Endothelial cell of umbilical vein (primary cell): ENCODE results near the gene CHID1. TPM values are rescaled to one million over a fixed set of nuclear protein-coding genes. Genes with fewer than 3 reads are reported as not detected.

ENCODE experiments used
- BruUV-seq: library from RNA; stranded (reverse); fragments of 400-500 nt; replicated peaks from 2 replicates; lab custom pipeline; 2021; lab: Mats Ljungman, UMichigan
- CTCF ChIA-PET: fragments of 300-600, 350-600 bp; sonication (Branson Sonifier 250); formaldehyde crosslinking; loops from one replicate; lab custom pipeline; 2021; ENCODE audit warnings: antibody characterized with exemption, inconsistent platforms; lab: Charles Lee
- POLR2A ChIA-PET: fragments of 300-600, 350-600 bp; sonication (Branson Sonifier 250); formaldehyde crosslinking; loops from one replicate; lab custom pipeline; 2021; ENCODE audit warnings: antibody characterized with exemption, inconsistent platforms; lab: Charles Lee
- DNase-seq: peaks from one replicate; pipeline ENCODE4 v3.0.0-alpha.2; 2011; ENCODE audit warnings: low read depth, low spot score
- FAIRE-seq: peaks from 2 replicates; lab custom pipeline; 2011; peaks lifted over from hg19 to GRCh38; lab: Jason Lieb, UNC
- H2AFZ ChIP-seq: 2 replicates; pipeline ENCODE4 v1.6.0; 2012; ENCODE audit warnings: low read depth, low read length, control low read depth, inconsistent platforms
- H3K27ac ChIP-seq: 2 replicates; pipeline ENCODE4 v1.5.1; 2011; ENCODE audit warnings: low read depth, mild to moderate bottlenecking, control low read depth, low read length, moderate library complexity; ENCODE audit not compliant: insufficient read depth
- H3K27me3 ChIP-seq, 2 experiments: 2 replicates each; pipeline versions ENCODE4 v1.6.0 to v1.6.1; 2011; ENCODE audit warnings: low read length in 2 of 2, mixed read lengths in 1 of 2; ENCODE audit not compliant: control insufficient read depth in 2 of 2, insufficient read depth in 2 of 2
- H3K36me3 ChIP-seq, 2 experiments: 2 replicates in 1 of 2; 3 replicates in 1 of 2; pipeline ENCODE4 v1.5.1; 2011; ENCODE audit warnings: low read length in 2 of 2, mild to moderate bottlenecking in 1 of 2, moderate library complexity in 1 of 2; ENCODE audit not compliant: control insufficient read depth in 2 of 2, insufficient read depth in 2 of 2; ENCODE audit errors: extremely low read depth in 1 of 2
- H3K4me1 ChIP-seq: 3 replicates; pipeline ENCODE4 v1.5.1; 2011; ENCODE audit warnings: mild to moderate bottlenecking, low read length; ENCODE audit not compliant: control insufficient read depth, insufficient read depth; ENCODE audit errors: extremely low read depth
- H3K4me2 ChIP-seq: 2 replicates; pipeline ENCODE4 v1.6.1; 2011; ENCODE audit warnings: low read length, control low read depth, mixed read lengths; ENCODE audit not compliant: insufficient read depth
- H3K4me3 ChIP-seq, 3 experiments: fragments of 200-600 bp in 1 of 3; sonication (generic), shearing (Covaris generic) in 1 of 3; replicated peaks in 1 of 3; 2 replicates each; pipeline ENCODE4 v1.5.1; 2011 to 2016; ENCODE audit warnings: control low read depth in 3 of 3, low read length in 3 of 3, mild to moderate bottlenecking in 2 of 3, inconsistent platforms in 1 of 3, low read depth in 1 of 3, moderate library complexity in 1 of 3; ENCODE audit not compliant: insufficient read depth in 1 of 3
- H3K79me2 ChIP-seq: 2 replicates; pipeline ENCODE4 v1.6.0; 2012; ENCODE audit warnings: low read length, inconsistent platforms; ENCODE audit not compliant: control insufficient read depth, insufficient read depth
- H3K9ac ChIP-seq: replicated peaks from 2 replicates; pipeline ENCODE3; 2011; ENCODE audit warnings: low read length, control low read depth; ENCODE audit not compliant: insufficient read depth; ENCODE audit errors: extremely low read depth
- H3K9me1 ChIP-seq: replicated peaks from 3 replicates; pipeline ENCODE4 v1.6.0; 2011; ENCODE audit warnings: mild to moderate bottlenecking, low read length; ENCODE audit not compliant: control insufficient read depth, insufficient read depth; ENCODE audit errors: extremely low read depth
- H3K9me3 ChIP-seq: replicated peaks from 2 replicates; pipeline ENCODE4 v1.5.1; 2012; ENCODE audit warnings: low read length, inconsistent platforms; ENCODE audit not compliant: control insufficient read depth, insufficient read depth
- H4K20me1 ChIP-seq: replicated peaks from 2 replicates; pipeline ENCODE3; 2011; ENCODE audit warnings: mild to moderate bottlenecking, low read length; ENCODE audit not compliant: control insufficient read depth, insufficient read depth; ENCODE audit errors: extremely low read depth
- EZH2 ChIP-seq: IDR thresholded peaks from 2 replicates; pipeline ENCODE4 v1.6.1; 2012; ENCODE audit warnings: borderline replicate concordance, low read depth, mild to moderate bottlenecking, moderate library complexity, low read length, inconsistent platforms; ENCODE audit not compliant: severe bottlenecking
- FOS ChIP-seq: IDR thresholded peaks from 2 replicates; pipeline ENCODE4 v1.6.1; 2011; ENCODE audit warnings: mild to moderate bottlenecking, low read length, moderate library complexity, borderline replicate concordance; ENCODE audit not compliant: insufficient read depth
- GATA2 ChIP-seq: IDR thresholded peaks from 2 replicates; pipeline ENCODE4 v1.7.0; 2011; ENCODE audit warnings: low read depth, mild to moderate bottlenecking, moderate library complexity, mixed read lengths, low read length; ENCODE audit not compliant: insufficient read length, insufficient read depth
- JUN ChIP-seq: IDR thresholded peaks from 2 replicates; pipeline ENCODE4 v1.6.1; 2011; ENCODE audit warnings: borderline replicate concordance, low read depth; ENCODE audit not compliant: insufficient read length, insufficient read depth
- MYC ChIP-seq: IDR thresholded peaks from one replicate; pipeline ENCODE4 v1.6.1; 2011; ENCODE audit warnings: mild to moderate bottlenecking, low read depth, low read length
- POLR2A ChIP-seq: IDR thresholded peaks from 2 replicates; pipeline ENCODE4 v1.6.1; 2012; ENCODE audit warnings: low read depth, mild to moderate bottlenecking, control low read depth, low read length
- POLR2AphosphoS5 ChIP-seq: IDR thresholded peaks from 2 replicates; pipeline ENCODE4 v1.6.1; 2012; ENCODE audit warnings: low read depth, mild to moderate bottlenecking, control low read depth, low read length, moderate library complexity; ENCODE audit not compliant: insufficient read depth
- dilution Hi-C: fragments of 300-500 bp; cut with MboI; formaldehyde crosslinking; loops from one replicate; pipeline ENCODE4 v1.15.0; 2019; ENCODE audit warnings: low sequenced_read_pairs; ENCODE audit not compliant: extremely low pct_ligation_motif_present
- intact Hi-C: fragments of 100-400 bp; cut with micrococcal nuclease; formaldehyde crosslinking; loops from one replicate; pipeline ENCODE4 v1.10.0; 2022
- polyA plus RNA-seq, 4 experiments: library from polyadenylated mRNA; depleted of rRNA in 3 of 4; stranded (reverse) in 3 of 4; unstranded in 1 of 4; fragments of >200 nt; gene quantifications; 2 replicates each; pipeline versions ENCODE4 v1.2.1 to v1.2.3, GENCODE V29; 2011 to 2012; ENCODE audit warnings: missing spikeins in 1 of 4
- total RNA-seq: library from RNA; stranded (reverse); gene quantifications from 2 replicates; pipeline ENCODE4 v1.2.3, GENCODE V29; 2021
- TF ChIP-seq, protein P1 (sequence below), 2 donors: IDR thresholded peaks; 1 replicate in 1 of 2; 2 replicates in 1 of 2; pipeline ENCODE4 v1.5.1; 2011; ENCODE audit warnings: low read length in 2 of 2, mild to moderate bottlenecking in 2 of 2, moderate library complexity in 2 of 2, control low read depth in 1 of 2, inconsistent platforms in 1 of 2, low read depth in 1 of 2; ENCODE audit not compliant: insufficient read depth in 1 of 2; ENCODE audit errors: extremely low read depth in 1 of 2
- TF ChIP-seq, protein P2 (sequence below): IDR thresholded peaks from 2 replicates; pipeline ENCODE4 v1.6.1; 2011; ENCODE audit not compliant: insufficient read depth, insufficient read length

Gene CHID1
- total and polyA plus RNA-seq, 2 donors (not counting 3 experiments of a cell fraction or from before 2014, with no cell fraction given) = 89.8 to 107 TPM

- Histone ChIP-seq H2AFZ (no peak overlapping the region), H3K27me3 (no peaks in the 10 kb centered on the region), H3K4me3 (no peak overlapping the region), H3K9me1 (no peaks in the 10 kb centered on the region), H3K79me2 (no peaks in the 10 kb centered on the region), H3K27ac (no peak overlapping the region), H3K36me3 (peaks cover 3 to 11% of the 10 kb centered on the region in 2 experiments), H4K20me1 (no peaks in the 10 kb centered on the region), H3K4me1 (no peaks in the 10 kb centered on the region), H3K9me3 (no peaks in the 10 kb centered on the region), H3K4me2 (no peak overlapping the region), H3K9ac (no peak overlapping the region)
- TF ChIP-seq FOS (no peak), EZH2 (no peak), POLR2AphosphoS5 (no peak), JUN (no peak), POLR2A (no peak), GATA2 (no peak), MYC (no peak)
- TF ChIP-seq, protein P1, sequence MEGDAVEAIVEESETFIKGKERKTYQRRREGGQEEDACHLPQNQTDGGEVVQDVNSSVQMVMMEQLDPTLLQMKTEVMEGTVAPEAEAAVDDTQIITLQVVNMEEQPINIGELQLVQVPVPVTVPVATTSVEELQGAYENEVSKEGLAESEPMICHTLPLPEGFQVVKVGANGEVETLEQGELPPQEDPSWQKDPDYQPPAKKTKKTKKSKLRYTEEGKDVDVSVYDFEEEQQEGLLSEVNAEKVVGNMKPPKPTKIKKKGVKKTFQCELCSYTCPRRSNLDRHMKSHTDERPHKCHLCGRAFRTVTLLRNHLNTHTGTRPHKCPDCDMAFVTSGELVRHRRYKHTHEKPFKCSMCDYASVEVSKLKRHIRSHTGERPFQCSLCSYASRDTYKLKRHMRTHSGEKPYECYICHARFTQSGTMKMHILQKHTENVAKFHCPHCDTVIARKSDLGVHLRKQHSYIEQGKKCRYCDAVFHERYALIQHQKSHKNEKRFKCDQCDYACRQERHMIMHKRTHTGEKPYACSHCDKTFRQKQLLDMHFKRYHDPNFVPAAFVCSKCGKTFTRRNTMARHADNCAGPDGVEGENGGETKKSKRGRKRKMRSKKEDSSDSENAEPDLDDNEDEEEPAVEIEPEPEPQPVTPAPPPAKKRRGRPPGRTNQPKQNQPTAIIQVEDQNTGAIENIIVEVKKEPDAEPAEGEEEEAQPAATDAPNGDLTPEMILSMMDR (IDR thresholded peaks at IDR 0.05; ENCODE audit: extremely low read depth in 1 of 2, insufficient read depth in 1 of 2, low read depth in 1 of 2, low read length in 2 of 2) = no peak
- TF ChIP-seq, protein P2, sequence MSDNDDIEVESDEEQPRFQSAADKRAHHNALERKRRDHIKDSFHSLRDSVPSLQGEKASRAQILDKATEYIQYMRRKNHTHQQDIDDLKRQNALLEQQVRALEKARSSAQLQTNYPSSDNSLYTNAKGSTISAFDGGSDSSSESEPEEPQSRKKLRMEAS = no peak
- CTCF ChIA-PET = interaction anchor here (1.0 to 1.6 kb wide), 3 partner anchors 21 to 156 kb away, joined by 3 read pairs; no protein-coding TSS in a partner anchor
- DNase-seq (no peak), FAIRE-seq (no peak)
- no TSS peak for BruUV-seq
- dilution Hi-C loops = no loop called here
- POLR2A ChIA-PET = no interaction called here
- intact Hi-C loops = no loop called here
Observed at GRCh38 chr11:895331-896110, 15.1 kb downstream of the CHID1 start.
